Stimulated activated naive CD8-positive, alpha-beta T cell treated with anti-CD3 and anti-CD28 coated beads, Interleukin-15, amount 100 ng/mL, for 72 hours (primary cell): ENCODE results near the gene SLC10A3.

ENCODE experiments used
- ATAC-seq: fragments of 150-1000 bp; cut with Tn5 transposase; 2 replicates; pipeline ENCODE4 v1.10.0; 2021; ENCODE audit warnings: mild to moderate bottlenecking, moderate library complexity
- DNase-seq, 2 donors: peaks; one replicate each; pipeline ENCODE4 v3.0.0; 2021 to 2022
- H3K27ac Mint-ChIP-seq, 2 donors: one replicate each; pipeline ENCODE4 v1.8.0; 2022; ENCODE audit warnings: mild to moderate bottlenecking in 2 of 2, mixed read lengths in 2 of 2, moderate library complexity in 2 of 2
- H3K27me3 Mint-ChIP-seq: one replicate; pipeline ENCODE4 v1.8.0; 2022; ENCODE audit warnings: mixed read lengths
- H3K4me1 Mint-ChIP-seq: one replicate; pipeline ENCODE4 v1.8.0; 2022; ENCODE audit warnings: mild to moderate bottlenecking, mixed read lengths
- H3K4me3 Mint-ChIP-seq, 2 donors: one replicate each; pipeline ENCODE4 v1.8.0; 2022; ENCODE audit warnings: mild to moderate bottlenecking in 2 of 2, mixed read lengths in 2 of 2, moderate library complexity in 1 of 2
- H3K9me3 Mint-ChIP-seq, 2 donors: one replicate each; pipeline ENCODE4 v1.8.0; 2022; ENCODE audit warnings: mixed read lengths in 2 of 2

Gene SLC10A3

GRCh38 chrX:154490021-154490413 is 412 bp downstream of the SLC10A3 start:
- Mint-ChIP-seq H3K27me3 (no peaks in the 10 kb centered on the region), H3K4me1 (peaks cover 39% of the 10 kb centered on the region), H3K9me3 (no peaks in the 10 kb centered on the region), H3K27ac (peak overlapping the region; percentile 48 to 92), H3K4me3 (peak overlapping the region; percentile 91 to 95)
- ATAC-seq = peak; percentile 45
- peak in 1 of 2 donors; percentile 60 for DNase-seq

- DNase-seq = no peak
- H3K27ac Mint-ChIP-seq = peak overlapping the region in 1 of 2 donors; percentile 42
- no peaks in the 10 kb centered on the region for H3K9me3 Mint-ChIP-seq
- no peak for ATAC-seq
- peaks cover 47% of the 10 kb centered on the region for H3K4me1 Mint-ChIP-seq
- H3K4me3 Mint-ChIP-seq = peak overlapping the region; percentile 91 to 95
- no peaks in the 10 kb centered on the region for H3K27me3 Mint-ChIP-seq
Observed at GRCh38 chrX:154489182-154489581, 1.2 kb downstream of the SLC10A3 start.

- DNase-seq = no peak
- Mint-ChIP-seq H3K27me3 (no peaks in the 10 kb centered on the region), H3K27ac (peak overlapping the region in 1 of 2 donors; percentile 78), H3K4me1 (peaks cover 54% of the 10 kb centered on the region), H3K9me3 (no peaks in the 10 kb centered on the region), H3K4me3 (peak overlapping the region; percentile 44 to 95)
- ATAC-seq = no peak
Observed at GRCh38 chrX:154488336-154489075, 1.9 kb downstream of the SLC10A3 start.

GRCh38 chrX:154487518-154488290 is 2.7 kb downstream of the SLC10A3 start:
- H3K27me3 Mint-ChIP-seq = no peaks in the 10 kb centered on the region
- peaks cover 62% of the 10 kb centered on the region for H3K4me1 Mint-ChIP-seq
- no peaks in the 10 kb centered on the region for H3K9me3 Mint-ChIP-seq
- DNase-seq = no peak
- ATAC-seq = no peak
- peak overlapping the region in 1 of 2 donors; percentile 78 for H3K27ac Mint-ChIP-seq
- H3K4me3 Mint-ChIP-seq = peak overlapping the region; percentile 44 to 46

GRCh38 chrX:154486396-154487207 is 3.8 kb downstream of the SLC10A3 start, which contains the start of gene UBL4A:
Gene UBL4A (minus strand): TSS chrX:154486615. CDS start chrX:154486584, 31 bp downstream.
- H3K9me3 Mint-ChIP-seq = no peaks in the 10 kb centered on the region

GRCh38 chrX:154486052-154486395 is 4.4 kb downstream of the SLC10A3 start:
- Mint-ChIP-seq H3K9me3 (no peaks in the 10 kb centered on the region), H3K4me3 (peak overlapping the region; percentile 71 to 77), H3K27ac (no peak overlapping the region), H3K4me1 (peaks cover 60% of the 10 kb centered on the region), H3K27me3 (no peaks in the 10 kb centered on the region)
- ATAC-seq = peak; percentile 4
- peak; percentile 19 to 37 for DNase-seq

More at GRCh38 chrX:154486396-154487207, 3.8 kb downstream of the SLC10A3 start, which contains the start of gene UBL4A:
- peak; percentile 50 to 54 for DNase-seq
- peaks cover 65% of the 10 kb centered on the region for H3K4me1 Mint-ChIP-seq
- H3K27ac Mint-ChIP-seq = peak within 1 kb of the TSS in 1 of 2 donors; percentile 82
- no peaks in the 10 kb centered on the region for H3K27me3 Mint-ChIP-seq
- ATAC-seq = peak; percentile 39
- H3K4me3 Mint-ChIP-seq = peak within 1 kb of the TSS; percentile 73 to 85

- Mint-ChIP-seq H3K4me1 (peaks cover 59% of the 10 kb centered on the region), H3K4me3 (peak overlapping the region; percentile 71 to 77), H3K9me3 (no peaks in the 10 kb centered on the region), H3K27ac (no peak overlapping the region), H3K27me3 (no peaks in the 10 kb centered on the region)
- DNase-seq (no peak), ATAC-seq (no peak)
Observed at GRCh38 chrX:154485150-154486051, 5.0 kb downstream of the SLC10A3 start.

GRCh38 chrX:154484255-154485149 is 5.9 kb downstream of the SLC10A3 start:
- DNase-seq = no peak
- H3K9me3 Mint-ChIP-seq = no peaks in the 10 kb centered on the region
- H3K27me3 Mint-ChIP-seq = no peaks in the 10 kb centered on the region
- no peak overlapping the region for H3K27ac Mint-ChIP-seq
- ATAC-seq = no peak
- peaks cover 59% of the 10 kb centered on the region for H3K4me1 Mint-ChIP-seq
- peak overlapping the region; percentile 71 to 77 for H3K4me3 Mint-ChIP-seq

- no peak for ATAC-seq
- no peaks in the 10 kb centered on the region for H3K9me3 Mint-ChIP-seq
Observed at GRCh38 chrX:154483325-154483724, 7.1 kb downstream of the SLC10A3 start.

GRCh38 chrX:154482786-154483185 is 7.6 kb downstream of the SLC10A3 start:
- no peak for DNase-seq
- Mint-ChIP-seq H3K27ac (no peak overlapping the region), H3K9me3 (no peaks in the 10 kb centered on the region), H3K27me3 (no peaks in the 10 kb centered on the region), H3K4me3 (no peak overlapping the region), H3K4me1 (peaks cover 50% of the 10 kb centered on the region)
- ATAC-seq = no peak

More at GRCh38 chrX:154483325-154483724, 7.1 kb downstream of the SLC10A3 start:
- Mint-ChIP-seq H3K27ac (peak overlapping the region in 1 of 2 donors; percentile 96), H3K4me3 (peak overlapping the region in 1 of 2 donors; percentile 29), H3K27me3 (no peaks in the 10 kb centered on the region), H3K4me1 (peaks cover 52% of the 10 kb centered on the region)
- DNase-seq = no peak

GRCh38 chrX:154481911-154482601 is 8.4 kb downstream of the SLC10A3 start:
- no peak for DNase-seq
- H3K4me3 Mint-ChIP-seq = no peak overlapping the region
- no peaks in the 10 kb centered on the region for H3K27me3 Mint-ChIP-seq
- H3K4me1 Mint-ChIP-seq = peaks cover 48% of the 10 kb centered on the region
- ATAC-seq = no peak
- no peaks in the 10 kb centered on the region for H3K9me3 Mint-ChIP-seq
- no peak overlapping the region for H3K27ac Mint-ChIP-seq

GRCh38 chrX:154481195-154481594 is 9.2 kb downstream of the SLC10A3 start:
- H3K27ac Mint-ChIP-seq = no peak overlapping the region
- H3K9me3 Mint-ChIP-seq = no peaks in the 10 kb centered on the region
- DNase-seq (no peak), ATAC-seq (no peak)
- no peaks in the 10 kb centered on the region for H3K27me3 Mint-ChIP-seq
- H3K4me3 Mint-ChIP-seq = no peak overlapping the region
- H3K4me1 Mint-ChIP-seq = peaks cover 52% of the 10 kb centered on the region
